Measurements from ENCODE around the gene PATL1. TPM values are rescaled to one million over a fixed set of nuclear protein-coding genes. Genes with fewer than 3 reads are reported as not detected.

PATL1 gene
- total and polyA plus RNA-seq, 2 of the 8 experiments (the other 6 are each of a cell fraction or from before 2014, with no cell fraction given): 30.4 to 33.4 TPM

DNA sequence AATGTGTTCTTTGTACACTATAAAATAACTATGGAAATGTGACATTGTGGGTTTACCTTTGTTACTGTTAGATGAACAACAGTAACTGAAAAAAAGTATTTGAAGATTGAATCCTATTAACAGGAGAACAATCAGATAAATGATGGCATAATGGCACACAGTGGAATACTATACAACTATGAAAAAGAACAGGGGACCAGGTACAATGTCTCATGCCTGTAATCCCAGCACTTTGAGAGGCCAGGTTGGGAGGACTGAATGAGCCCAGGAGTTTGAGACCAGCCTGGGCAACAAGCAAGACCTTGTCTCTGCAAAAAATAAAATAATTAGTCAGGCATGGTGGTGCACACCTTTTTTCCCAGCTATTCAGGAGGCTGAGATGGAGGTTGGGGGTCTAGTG, 38.8 kb downstream of the PATL1 start (continued):
- TF ChIP-seq, protein P1, sequence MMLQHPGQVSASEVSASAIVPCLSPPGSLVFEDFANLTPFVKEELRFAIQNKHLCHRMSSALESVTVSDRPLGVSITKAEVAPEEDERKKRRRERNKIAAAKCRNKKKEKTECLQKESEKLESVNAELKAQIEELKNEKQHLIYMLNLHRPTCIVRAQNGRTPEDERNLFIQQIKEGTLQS (IDR thresholded peaks at IDR 0.05; ENCODE audit: insufficient read depth, low read depth, low read length): no peak

Measured in H1 (cell line).